DOHH2 (cell line): ENCODE measurements around the gene CNKSR1.

ENCODE experiments used
- H3F3A ChIP-seq: fragments of 200-600 bp; sonication (generic), shearing (Covaris generic); 2 replicates; pipeline ENCODE4 v1.6.0; 2016; ENCODE audit warnings: antibody characterized with exemption, mild to moderate bottlenecking; ENCODE audit not compliant: control insufficient read depth, insufficient read depth
- H3K27ac ChIP-seq: fragments of 200-600 bp; sonication (generic); 2 replicates; pipeline ENCODE4 v1.5.1; 2014; ENCODE audit warnings: low read depth, mild to moderate bottlenecking, low read length, moderate library complexity
- H3K27me3 ChIP-seq: fragments of 200-600 bp; sonication (generic); 2 replicates; pipeline ENCODE4 v1.6.1; 2014; ENCODE audit warnings: mild to moderate bottlenecking, low read length, mixed read lengths; ENCODE audit not compliant: control insufficient read depth
- H3K36me3 ChIP-seq: fragments of 200-600 bp; sonication (generic); 2 replicates; pipeline ENCODE4 v1.6.1; 2014; ENCODE audit warnings: mild to moderate bottlenecking, low read length, moderate library complexity, mixed read lengths; ENCODE audit not compliant: control insufficient read depth
- H3K4me1 ChIP-seq: fragments of 200-600 bp; sonication (generic); 2 replicates; pipeline ENCODE4 v1.6.1; 2014; ENCODE audit warnings: mild to moderate bottlenecking, low read length, mixed read lengths; ENCODE audit not compliant: control insufficient read depth
- H3K4me2 ChIP-seq: fragments of 200-600 bp; sonication (generic); 2 replicates; pipeline ENCODE4 v1.6.0; 2014; ENCODE audit warnings: mild to moderate bottlenecking, low read length, moderate library complexity
- H3K4me3 ChIP-seq: fragments of 200-600 bp; sonication (generic); 2 replicates; pipeline ENCODE4 v1.5.1; 2014; ENCODE audit warnings: mild to moderate bottlenecking, low read length, mixed read lengths
- H3K79me2 ChIP-seq: fragments of 200-600 bp; sonication (generic); 2 replicates; pipeline ENCODE4 v1.6.1; 2014; ENCODE audit warnings: mild to moderate bottlenecking, low read length, mixed read lengths; ENCODE audit not compliant: control insufficient read depth
- H3K9me2 ChIP-seq: fragments of 200-600 bp; sonication (generic); replicated peaks from 2 replicates; pipeline ENCODE4 v1.6.1; 2014; ENCODE audit warnings: mild to moderate bottlenecking, low read length, mixed read lengths; ENCODE audit not compliant: control insufficient read depth
- H3K9me3 ChIP-seq: fragments of 200-600 bp; sonication (generic); 2 replicates; pipeline ENCODE4 v1.6.1; 2014; ENCODE audit warnings: antibody characterized with exemption, low read length, mixed read lengths; ENCODE audit not compliant: control insufficient read depth, insufficient read depth
- H4K20me1 ChIP-seq: fragments of 200-600 bp; sonication (generic); 2 replicates; pipeline ENCODE4 v1.6.0; 2014; ENCODE audit warnings: low read depth, mild to moderate bottlenecking, antibody characterized with exemption, low read length, moderate library complexity; ENCODE audit not compliant: control insufficient read depth, insufficient read depth
- CTCF ChIP-seq: fragments of 200-600 bp; sonication (generic); IDR thresholded peaks from one replicate; pipeline ENCODE4 v1.5.1; 2014; ENCODE audit warnings: antibody characterized with exemption, mild to moderate bottlenecking, low read depth, low read length; ENCODE audit not compliant: poor library complexity, severe bottlenecking
- EZH2phosphoT487 ChIP-seq: fragments of 200-600 bp; sonication (generic); IDR thresholded peaks from 2 replicates; pipeline ENCODE4 v1.6.1; 2017; ENCODE audit warnings: borderline replicate concordance, mild to moderate bottlenecking, antibody characterized with exemption, low read length, moderate library complexity, mixed read lengths

CNKSR1 gene

GRCh38 chr1:26145960-26146294 is 31.4 kb upstream of the CNKSR1 start:
- Histone ChIP-seq H4K20me1 (no peaks in the 10 kb centered on the region; the same call in none of the 2 replicates), H3K79me2 (no peaks in the 10 kb centered on the region), H3K36me3 (no peaks in the 10 kb centered on the region), H3K27me3 (peaks cover 22% of the 10 kb centered on the region), H3K9me3 (no peaks in the 10 kb centered on the region), H3K9me2 (no peaks in the 10 kb centered on the region), H3K4me3 (no peak overlapping the region), H3K27ac (no peak overlapping the region), H3F3A (0 out of 2 replicates have a peak, but pooled peaks cover 4% of the 10 kb centered on the region), H3K4me1 (peaks cover 4% of the 10 kb centered on the region), H3K4me2 (no peak overlapping the region)
- TF ChIP-seq EZH2phosphoT487 (no peak), CTCF (no peak)

GRCh38 chr1:26148887-26149286 is 28.4 kb upstream of the CNKSR1 start:
- no peaks in the 10 kb centered on the region for H3K9me2 ChIP-seq
- no peaks in the 10 kb centered on the region; the same call in none of the 2 replicates for H4K20me1 ChIP-seq
- H3F3A ChIP-seq = 0 out of 2 replicates have a peak, but pooled peaks cover 4% of the 10 kb centered on the region
- no peak for TF ChIP-seq CTCF
- no peak for TF ChIP-seq EZH2phosphoT487
- no peaks in the 10 kb centered on the region for H3K79me2 ChIP-seq
- H3K4me2 ChIP-seq = no peak overlapping the region
- H3K4me1 ChIP-seq = peaks cover 4% of the 10 kb centered on the region
- H3K27ac ChIP-seq = no peak overlapping the region
- H3K36me3 ChIP-seq = no peaks in the 10 kb centered on the region
- peaks cover 37% of the 10 kb centered on the region for H3K27me3 ChIP-seq
- no peaks in the 10 kb centered on the region for H3K9me3 ChIP-seq
- H3K4me3 ChIP-seq = no peak overlapping the region

- Histone ChIP-seq H3K9me3 (no peaks in the 10 kb centered on the region), H3K79me2 (no peaks in the 10 kb centered on the region), H3K4me1 (no peaks in the 10 kb centered on the region), H3K4me3 (no peak overlapping the region), H4K20me1 (no peaks in the 10 kb centered on the region; the same call in 1 of the 2 replicates), H3K36me3 (no peaks in the 10 kb centered on the region), H3K9me2 (no peaks in the 10 kb centered on the region), H3K27me3 (peaks cover 60% of the 10 kb centered on the region), H3K4me2 (no peak overlapping the region), H3F3A (no peaks in the 10 kb centered on the region), H3K27ac (no peak overlapping the region)
- TF ChIP-seq EZH2phosphoT487 (no peak), CTCF (no peak)
Measured at GRCh38 chr1:26153966-26154532, 23.2 kb upstream of the CNKSR1 start.
